ENCODE results near the gene NGRN.
"Not testable (repeated sequence)": the region's sequence is repeated elsewhere in the genome, so short reads cannot be mapped to it uniquely, and the experiment has no call there.

NGRN gene

GRCh38 chr15:90286678-90287077 is 21.2 kb downstream of the NGRN start:
- peak; percentile 41 for DNase-seq

GRCh38 chr15:90287101-90287500 is 21.6 kb downstream of the NGRN start:
- DNase-seq, result no peak

GRCh38 chr15:90287946-90288345 is 22.5 kb downstream of the NGRN start:
- DNase-seq, result no peak

GRCh38 chr15:90291679-90292356 is 26.3 kb downstream of the NGRN start:
- DNase-seq, result peak; percentile 15

GRCh38 chr15:90293040-90293810 is 27.8 kb downstream of the NGRN start:
- peak; percentile 52 for DNase-seq

GRCh38 chr15:90294159-90294558 is 28.7 kb downstream of the NGRN start:
- DNase-seq, result no peak

- no peak for DNase-seq
These were observed 29.3 kb downstream of the NGRN start for GRCh38 chr15:90294601-90295269.

- no peak for DNase-seq
These were observed 29.8 kb downstream of the NGRN start for GRCh38 chr15:90295270-90295648.

- not testable (repeated sequence) for DNase-seq
These were observed 30.9 kb downstream of the NGRN start for GRCh38 chr15:90296316-90296884.

- DNase-seq, result peak; percentile 63
These were observed 31.5 kb downstream of the NGRN start for GRCh38 chr15:90297021-90297420.

- no peak for DNase-seq
These were observed 35.1 kb downstream of the NGRN start for GRCh38 chr15:90300541-90300940.

GRCh38 chr15:90300988-90301706 is 35.7 kb downstream of the NGRN start:
- DNase-seq, result peak; percentile 47

- no peak for DNase-seq
These were observed 36.3 kb downstream of the NGRN start for GRCh38 chr15:90301707-90302300.

- not testable (repeated sequence) for DNase-seq
These were observed 39.9 kb downstream of the NGRN start for GRCh38 chr15:90305355-90305754.

- peak; percentile 45 for DNase-seq
These were observed 40.5 kb downstream of the NGRN start for GRCh38 chr15:90305932-90306331.

GRCh38 chr15:90306560-90306959 is 41.1 kb downstream of the NGRN start:
- DNase-seq, result peak; percentile 74

GRCh38 chr15:90307661-90308060 is 42.2 kb downstream of the NGRN start:
- DNase-seq, result no peak

GRCh38 chr15:90309020-90309419 is 43.5 kb downstream of the NGRN start:
- DNase-seq, result no peak

- no peak for DNase-seq
These were observed 50.0 kb downstream of the NGRN start for GRCh38 chr15:90315278-90315982.

- no peak for DNase-seq
These were observed 50.7 kb downstream of the NGRN start for GRCh38 chr15:90316139-90316538.

- DNase-seq, result no peak
These were observed 53.1 kb downstream of the NGRN start for GRCh38 chr15:90318591-90318990.

Data from inflammatory macrophage treated with lipopolysaccharide for 4 hours (primary cell).